ENCODE results near the gene SGPL1.

The SGPL1 gene

DNA sequence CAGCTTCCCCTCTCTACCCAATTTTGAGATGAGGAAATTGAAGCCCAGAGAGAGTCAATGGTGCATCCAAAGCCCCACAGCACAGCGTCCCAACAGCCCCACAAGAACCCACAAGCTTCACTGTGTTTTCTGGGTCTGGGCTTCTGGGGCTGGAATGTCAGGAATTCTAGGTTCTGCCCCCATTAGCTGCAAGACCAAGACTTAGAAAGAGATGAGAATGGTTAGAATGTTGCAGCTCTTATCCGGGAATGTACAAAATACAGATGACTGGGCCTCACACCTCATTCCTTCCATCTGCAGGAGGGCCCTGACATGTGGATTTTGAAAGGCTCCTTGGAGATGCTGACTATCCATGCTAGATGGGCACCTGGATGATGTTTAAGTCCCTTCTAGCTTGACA lies 6.0 kb upstream of the SGPL1 start:
- no peak overlapping the region for H3K4me3 ChIP-seq (ENCODE audit: low read depth in 1 of 5, low read length in 5 of 5)
- H3K4me1 ChIP-seq (ENCODE audit: control insufficient read depth in 5 of 5, insufficient read depth in 5 of 5, low read length in 5 of 5): peaks cover 0 to 15% (median 14%) of the 10 kb centered on the region in 5 donors
- no peaks in the 10 kb centered on the region for H3K9me3 ChIP-seq (ENCODE audit: control insufficient read depth in 5 of 5, low read length in 5 of 5)
- no peaks in the 10 kb centered on the region for H3K36me3 ChIP-seq (ENCODE audit: control insufficient read depth in 5 of 5, insufficient read depth in 5 of 5, low read length in 5 of 5)
- H3K9ac ChIP-seq (ENCODE audit: low read length in 5 of 5): no peak overlapping the region
- no peak overlapping the region for H3K27ac ChIP-seq (ENCODE audit: low read depth, low read length)
- no peaks in the 10 kb centered on the region for H3K27me3 ChIP-seq (ENCODE audit: control insufficient read depth in 5 of 5, insufficient read depth in 4 of 5, low read length in 5 of 5)

DNA sequence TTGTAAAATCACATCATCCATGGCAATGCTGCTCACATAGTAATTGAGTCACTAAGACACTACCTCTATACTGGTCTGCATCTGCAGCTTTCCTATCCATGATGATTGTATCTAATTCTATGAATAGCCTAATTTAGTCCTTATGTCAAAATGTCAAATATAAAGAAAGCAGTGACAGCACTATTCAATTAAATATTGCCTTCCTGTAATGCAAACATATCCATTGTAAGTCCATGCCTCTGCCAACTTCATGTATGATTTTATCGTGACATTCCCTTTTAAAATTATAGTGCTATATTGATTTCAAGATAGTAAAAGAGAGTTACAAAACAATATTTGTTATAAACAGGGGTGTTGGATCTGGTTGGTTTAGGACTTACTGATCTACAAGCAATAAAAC lies 4.8 kb upstream of the SGPL1 start:
- Histone ChIP-seq H3K9ac (ENCODE audit: low read length in 5 of 5) (no peak overlapping the region), H3K4me1 (ENCODE audit: control insufficient read depth in 5 of 5, insufficient read depth in 5 of 5, low read length in 5 of 5) (peaks cover 0 to 15% (median 7%) of the 10 kb centered on the region in 5 donors), H3K4me3 (ENCODE audit: low read depth in 1 of 5, low read length in 5 of 5) (no peak overlapping the region), H3K9me3 (ENCODE audit: control insufficient read depth in 5 of 5, low read length in 5 of 5) (no peaks in the 10 kb centered on the region), H3K36me3 (ENCODE audit: control insufficient read depth in 5 of 5, insufficient read depth in 5 of 5, low read length in 5 of 5) (no peaks in the 10 kb centered on the region), H3K27me3 (ENCODE audit: control insufficient read depth in 5 of 5, insufficient read depth in 4 of 5, low read length in 5 of 5) (no peaks in the 10 kb centered on the region), H3K27ac (ENCODE audit: low read depth, low read length) (no peak overlapping the region)

DNA sequence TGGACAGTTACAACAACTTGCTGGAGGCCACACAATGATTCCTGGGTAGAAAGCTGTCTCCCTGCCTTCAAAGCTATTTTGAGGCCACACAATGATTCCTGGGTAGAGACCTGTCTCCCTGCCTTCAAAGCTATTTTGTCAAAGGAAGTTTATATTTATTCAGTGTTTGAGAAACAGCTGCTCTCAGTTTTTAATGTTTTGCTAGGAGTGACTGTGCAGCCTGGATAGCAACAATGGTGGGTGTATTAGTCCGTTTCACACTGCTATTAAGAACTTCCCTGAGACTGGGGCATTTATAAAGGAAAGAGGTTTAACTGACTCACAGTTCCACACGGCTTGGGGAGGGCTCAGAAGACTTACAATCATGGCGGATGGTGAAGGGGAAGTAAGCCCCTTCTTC lies 3.9 kb upstream of the SGPL1 start:
- no peak overlapping the region for H3K4me3 ChIP-seq (ENCODE audit: low read depth in 1 of 5, low read length in 5 of 5)
- H3K27ac ChIP-seq (ENCODE audit: low read depth, low read length): no peak overlapping the region

DNA sequence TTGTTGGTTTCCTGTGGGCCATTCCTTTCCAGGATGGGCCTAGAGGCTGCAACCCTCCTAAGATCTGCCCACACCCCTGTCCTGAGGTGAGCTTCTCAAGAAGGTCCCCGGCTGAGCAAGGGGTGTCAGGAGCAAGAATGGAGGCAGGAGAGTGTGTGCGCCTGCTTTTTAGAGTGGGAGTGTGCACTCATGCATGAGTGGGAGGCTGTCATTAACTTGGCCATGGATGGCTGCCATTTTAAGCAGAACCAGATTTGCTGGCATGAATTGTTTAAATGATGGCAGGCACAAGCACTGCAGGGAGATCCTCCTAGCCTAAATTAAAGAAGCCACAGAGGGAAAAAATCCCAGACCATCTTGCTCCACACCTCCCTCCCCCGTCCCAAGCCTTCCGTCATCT lies 2.9 kb upstream of the SGPL1 start:
- H3K27me3 ChIP-seq (ENCODE audit: control insufficient read depth in 5 of 5, insufficient read depth in 4 of 5, low read length in 5 of 5): no peaks in the 10 kb centered on the region
- H3K27ac ChIP-seq (ENCODE audit: low read depth, low read length): no peak overlapping the region
- no peaks in the 10 kb centered on the region for H3K9me3 ChIP-seq (ENCODE audit: control insufficient read depth in 5 of 5, low read length in 5 of 5)
- H3K9ac ChIP-seq (ENCODE audit: low read length in 5 of 5): no peak overlapping the region
- H3K4me3 ChIP-seq (ENCODE audit: low read depth in 1 of 5, low read length in 5 of 5): no peak overlapping the region
- H3K4me1 ChIP-seq (ENCODE audit: control insufficient read depth in 5 of 5, insufficient read depth in 5 of 5, low read length in 5 of 5): peaks cover 2 to 18% (median 10%) of the 10 kb centered on the region in 5 donors
- peaks cover 0 to 2% (median 0%) of the 10 kb centered on the region in 5 donors for H3K36me3 ChIP-seq (ENCODE audit: control insufficient read depth in 5 of 5, insufficient read depth in 5 of 5, low read length in 5 of 5)

More for the DNA sequence above, 3.9 kb upstream of the SGPL1 start:
- Histone ChIP-seq H3K36me3 (ENCODE audit: control insufficient read depth in 5 of 5, insufficient read depth in 5 of 5, low read length in 5 of 5) (no peaks in the 10 kb centered on the region), H3K4me1 (ENCODE audit: control insufficient read depth in 5 of 5, insufficient read depth in 5 of 5, low read length in 5 of 5) (peaks cover 2 to 17% (median 6%) of the 10 kb centered on the region in 5 donors), H3K9me3 (ENCODE audit: control insufficient read depth in 5 of 5, low read length in 5 of 5) (no peaks in the 10 kb centered on the region), H3K9ac (ENCODE audit: low read length in 5 of 5) (no peak overlapping the region), H3K27me3 (ENCODE audit: control insufficient read depth in 5 of 5, insufficient read depth in 4 of 5, low read length in 5 of 5) (no peaks in the 10 kb centered on the region)

DNA sequence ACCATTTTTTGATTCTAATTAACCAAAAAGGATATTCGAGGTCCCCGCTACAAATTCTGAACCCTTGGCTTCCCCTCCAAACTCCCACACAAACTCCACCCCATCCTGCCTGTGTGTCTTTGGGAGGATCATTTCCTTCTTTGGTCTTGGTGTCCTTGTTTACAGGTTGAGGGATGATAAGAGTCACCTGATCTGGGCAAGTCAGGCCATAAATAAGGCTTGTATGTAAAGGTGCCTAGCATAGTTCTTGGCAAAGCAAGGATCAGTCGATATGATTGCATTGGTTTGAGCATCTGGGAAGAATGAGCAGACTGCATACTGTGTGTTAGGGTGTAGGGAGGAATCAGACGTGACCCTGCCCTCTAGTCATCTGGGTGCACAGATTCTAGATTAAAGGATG lies 1.6 kb upstream of the SGPL1 start:
- Histone ChIP-seq H3K4me1 (ENCODE audit: control insufficient read depth in 5 of 5, insufficient read depth in 5 of 5, low read length in 5 of 5) (peaks cover 2 to 16% (median 10%) of the 10 kb centered on the region in 5 donors), H3K9ac (ENCODE audit: low read length in 5 of 5) (peak overlapping the region in 2 of 5 donors; percentile 5 to 16), H3K4me3 (ENCODE audit: low read depth in 1 of 5, low read length in 5 of 5) (no peak overlapping the region), H3K9me3 (ENCODE audit: control insufficient read depth in 5 of 5, low read length in 5 of 5) (no peaks in the 10 kb centered on the region), H3K36me3 (ENCODE audit: control insufficient read depth in 5 of 5, insufficient read depth in 5 of 5, low read length in 5 of 5) (peaks cover 0 to 4% (median 2%) of the 10 kb centered on the region in 5 donors), H3K27ac (ENCODE audit: low read depth, low read length) (no peak overlapping the region), H3K27me3 (ENCODE audit: control insufficient read depth in 5 of 5, insufficient read depth in 4 of 5, low read length in 5 of 5) (no peaks in the 10 kb centered on the region)

DNA sequence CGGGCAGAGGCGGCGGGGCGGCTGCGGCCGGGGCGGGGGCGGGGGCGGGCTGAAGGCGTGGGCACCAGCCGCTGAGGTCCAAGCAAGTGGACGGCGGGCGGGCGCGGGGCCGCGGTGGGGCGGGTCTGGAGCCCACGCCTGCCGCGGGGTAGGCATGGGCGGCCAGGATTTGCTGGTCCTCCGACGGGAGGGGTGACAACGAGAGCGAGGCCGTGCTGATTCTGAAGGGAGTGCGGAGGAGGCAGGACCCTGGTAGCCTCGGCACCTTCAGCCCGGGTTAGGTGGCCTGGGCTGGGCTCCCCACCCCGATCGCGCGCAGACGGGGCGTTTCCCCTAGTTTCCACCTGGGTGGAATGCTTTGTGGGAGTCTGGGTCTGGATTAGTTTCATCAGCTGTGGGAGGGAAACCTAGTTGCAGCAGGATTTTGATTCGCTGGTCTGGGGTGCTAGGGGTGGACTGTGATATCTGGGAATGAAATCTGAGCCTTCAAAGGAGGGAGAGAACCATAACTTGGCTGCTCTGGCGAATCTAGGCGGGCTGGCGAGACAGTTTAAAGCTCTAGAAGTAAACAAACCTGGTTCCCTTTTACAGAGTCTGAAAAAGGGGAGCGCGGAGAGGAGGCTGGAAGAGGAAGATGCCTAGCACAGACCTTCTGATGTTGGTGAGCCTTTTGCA lies 609 bp downstream of the SGPL1 start:
- Histone ChIP-seq H3K4me3 (ENCODE audit: low read depth in 1 of 5, low read length in 5 of 5) (peak overlapping the region; percentile 77 to 91 (median 85)), H3K9me3 (ENCODE audit: control insufficient read depth in 5 of 5, low read length in 5 of 5) (no peaks in the 10 kb centered on the region), H3K36me3 (ENCODE audit: control insufficient read depth in 5 of 5, insufficient read depth in 5 of 5, low read length in 5 of 5) (peaks cover 3 to 18% (median 9%) of the 10 kb centered on the region in 5 donors), H3K4me1 (ENCODE audit: control insufficient read depth in 5 of 5, insufficient read depth in 5 of 5, low read length in 5 of 5) (peaks cover 2 to 16% (median 10%) of the 10 kb centered on the region in 5 donors), H3K27me3 (ENCODE audit: control insufficient read depth in 5 of 5, insufficient read depth in 4 of 5, low read length in 5 of 5) (no peaks in the 10 kb centered on the region), H3K9ac (ENCODE audit: low read length in 5 of 5) (peak overlapping the region; percentile 56 to 89 (median 85)), H3K27ac (ENCODE audit: low read depth, low read length) (peak overlapping the region; percentile 80)

DNA sequence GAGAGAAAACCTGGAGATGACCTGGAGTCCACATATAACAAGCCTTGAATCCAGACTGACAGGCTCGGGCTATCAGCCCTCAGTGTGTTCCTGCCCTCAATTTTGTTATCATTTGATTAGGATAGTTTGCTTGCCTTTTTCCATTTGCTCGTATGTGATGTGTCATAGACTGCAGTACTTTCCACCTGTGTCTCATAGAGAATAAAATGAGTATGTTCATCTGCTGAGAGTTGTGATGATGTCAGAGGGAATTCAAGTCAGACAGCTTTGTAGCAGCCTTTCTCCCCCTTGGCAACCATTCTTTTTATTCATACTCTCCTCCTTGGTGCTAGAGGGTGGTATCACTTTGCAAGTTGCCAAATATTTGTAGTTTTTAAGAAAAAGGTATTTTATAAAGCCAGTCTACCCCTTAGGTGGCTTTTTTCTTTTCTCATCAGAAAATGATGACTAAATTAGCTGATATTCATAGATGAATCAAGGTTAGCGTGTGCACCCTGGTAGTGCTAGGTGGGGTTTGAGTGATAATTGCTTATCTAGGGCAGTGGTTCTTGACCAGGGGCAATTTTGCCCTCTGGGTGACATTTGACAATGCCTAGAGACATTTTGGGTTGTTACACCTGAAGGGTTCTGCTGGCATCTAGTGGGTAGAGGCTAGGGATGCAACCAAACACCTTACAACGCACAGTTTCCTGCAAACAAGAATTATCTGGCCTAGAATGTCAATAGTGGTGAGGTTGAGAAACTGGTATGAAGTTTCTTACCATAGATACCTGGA lies 5.4 kb downstream of the SGPL1 start:
- Histone ChIP-seq H3K27ac (ENCODE audit: low read depth, low read length) (no peak overlapping the region), H3K36me3 (ENCODE audit: control insufficient read depth in 5 of 5, insufficient read depth in 5 of 5, low read length in 5 of 5) (peaks cover 9 to 27% (median 17%) of the 10 kb centered on the region in 5 donors), H3K27me3 (ENCODE audit: control insufficient read depth in 5 of 5, insufficient read depth in 4 of 5, low read length in 5 of 5) (no peaks in the 10 kb centered on the region), H3K4me1 (ENCODE audit: control insufficient read depth in 5 of 5, insufficient read depth in 5 of 5, low read length in 5 of 5) (peaks cover 4 to 10% (median 9%) of the 10 kb centered on the region in 5 donors), H3K4me3 (ENCODE audit: low read depth in 1 of 5, low read length in 5 of 5) (no peak overlapping the region), H3K9me3 (ENCODE audit: control insufficient read depth in 5 of 5, low read length in 5 of 5) (no peaks in the 10 kb centered on the region), H3K9ac (ENCODE audit: low read length in 5 of 5) (no peak overlapping the region)

DNA sequence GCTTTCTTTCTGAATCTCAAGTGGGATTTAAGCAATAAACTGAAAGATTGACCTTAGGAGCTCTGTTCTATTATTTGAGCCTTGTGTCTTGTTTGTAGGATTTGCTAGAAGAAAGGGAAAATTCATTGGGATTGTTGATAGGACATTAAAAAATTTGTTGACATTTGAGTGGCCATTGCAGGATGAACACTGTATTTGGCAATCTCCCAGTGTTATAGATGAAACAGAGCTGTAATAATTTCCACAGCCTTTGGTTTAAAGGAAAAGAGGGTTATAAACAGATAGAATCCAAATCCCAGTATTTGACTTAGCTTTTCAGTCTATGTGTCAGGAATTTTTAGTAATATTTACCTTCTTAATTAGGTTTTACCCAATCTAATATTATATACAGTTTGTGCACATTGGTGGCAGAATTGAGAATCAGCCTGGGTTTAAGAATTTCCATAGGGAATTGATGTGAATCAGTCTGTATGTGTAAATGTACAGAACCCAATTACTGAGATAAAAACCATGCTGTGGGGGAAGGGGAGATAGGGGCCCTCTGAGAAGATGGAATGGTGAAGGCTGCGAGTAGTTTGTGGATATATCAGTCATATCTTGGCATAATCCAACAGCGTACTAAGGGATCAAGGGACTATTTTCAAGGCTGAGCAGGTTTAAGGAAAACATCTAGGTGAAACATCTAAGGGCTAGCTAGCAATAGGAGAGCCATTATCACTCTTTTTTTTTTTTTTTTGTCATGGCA lies 6.5 kb downstream of the SGPL1 start:
- Histone ChIP-seq H3K27me3 (ENCODE audit: control insufficient read depth in 5 of 5, insufficient read depth in 4 of 5, low read length in 5 of 5) (no peaks in the 10 kb centered on the region), H3K4me1 (ENCODE audit: control insufficient read depth in 5 of 5, insufficient read depth in 5 of 5, low read length in 5 of 5) (peaks cover 0 to 8% (median 0%) of the 10 kb centered on the region in 5 donors), H3K27ac (ENCODE audit: low read depth, low read length) (no peak overlapping the region), H3K9ac (ENCODE audit: low read length in 5 of 5) (no peak overlapping the region), H3K4me3 (ENCODE audit: low read depth in 1 of 5, low read length in 5 of 5) (no peak overlapping the region), H3K36me3 (ENCODE audit: control insufficient read depth in 5 of 5, insufficient read depth in 5 of 5, low read length in 5 of 5) (peaks cover 9 to 29% (median 17%) of the 10 kb centered on the region in 5 donors), H3K9me3 (ENCODE audit: control insufficient read depth in 5 of 5, low read length in 5 of 5) (no peaks in the 10 kb centered on the region)

DNA sequence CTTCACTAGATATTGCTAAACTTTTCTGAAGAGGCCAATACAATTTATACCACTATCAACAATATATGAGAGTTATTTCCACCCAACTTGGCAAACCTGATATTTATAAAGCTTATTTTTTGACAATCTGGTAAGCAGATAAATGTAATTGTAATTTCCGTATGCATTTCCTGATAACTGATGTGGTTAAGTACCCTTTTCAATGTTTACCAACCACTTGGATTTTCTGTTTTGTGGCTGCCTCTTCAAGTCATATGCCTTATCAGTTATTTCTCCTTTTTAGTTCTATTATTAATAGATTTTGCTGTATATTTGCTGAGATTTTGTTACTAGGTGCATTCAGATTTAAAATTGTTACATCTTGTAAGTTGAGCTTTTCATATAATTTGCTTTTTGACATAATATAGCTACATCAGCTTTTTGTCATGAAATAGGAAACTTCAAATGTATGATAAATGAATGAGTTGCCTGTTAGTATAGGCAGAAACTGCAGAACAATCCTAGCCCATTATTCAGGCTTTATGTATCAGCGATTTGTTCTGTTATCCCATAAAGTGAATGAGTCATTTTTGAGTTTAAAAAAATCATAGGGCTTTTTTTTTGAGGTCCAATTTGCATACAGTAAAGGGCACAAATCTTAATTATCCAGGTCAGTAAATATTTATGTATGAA lies 11.5 kb downstream of the SGPL1 start:
- Histone ChIP-seq H3K9ac (ENCODE audit: low read length in 5 of 5) (no peak overlapping the region), H3K36me3 (ENCODE audit: control insufficient read depth in 5 of 5, insufficient read depth in 5 of 5, low read length in 5 of 5) (peaks cover 0 to 22% (median 6%) of the 10 kb centered on the region in 5 donors), H3K4me3 (ENCODE audit: low read depth in 1 of 5, low read length in 5 of 5) (no peak overlapping the region), H3K9me3 (ENCODE audit: control insufficient read depth in 5 of 5, low read length in 5 of 5) (no peaks in the 10 kb centered on the region), H3K27ac (ENCODE audit: low read depth, low read length) (no peak overlapping the region), H3K4me1 (ENCODE audit: control insufficient read depth in 5 of 5, insufficient read depth in 5 of 5, low read length in 5 of 5) (peaks cover 0 to 5% (median 0%) of the 10 kb centered on the region in 5 donors), H3K27me3 (ENCODE audit: control insufficient read depth in 5 of 5, insufficient read depth in 4 of 5, low read length in 5 of 5) (no peaks in the 10 kb centered on the region)
